GM18519 (cell line): ENCODE measurements around the gene RBMS1.

Experiments
- ATAC-seq: cut with Tn5 transposase; IDR thresholded peaks from one replicate; pipeline ENCODE4 v1.9.1; 2021; ENCODE audit warnings: mild to moderate bottlenecking, moderate library complexity; ENCODE audit not compliant: unreplicated experiment, low FRiP score

The RBMS1 gene

GRCh38 chr2:160389875-160390274, 103.7 kb downstream of the RBMS1 start:
- ATAC-seq = no peak

- ATAC-seq = no peak
Measured at GRCh38 chr2:160388464-160389263, 104.9 kb downstream of the RBMS1 start.

GRCh38 chr2:160387558-160388262, 105.9 kb downstream of the RBMS1 start:
- no peak for ATAC-seq

DNA sequence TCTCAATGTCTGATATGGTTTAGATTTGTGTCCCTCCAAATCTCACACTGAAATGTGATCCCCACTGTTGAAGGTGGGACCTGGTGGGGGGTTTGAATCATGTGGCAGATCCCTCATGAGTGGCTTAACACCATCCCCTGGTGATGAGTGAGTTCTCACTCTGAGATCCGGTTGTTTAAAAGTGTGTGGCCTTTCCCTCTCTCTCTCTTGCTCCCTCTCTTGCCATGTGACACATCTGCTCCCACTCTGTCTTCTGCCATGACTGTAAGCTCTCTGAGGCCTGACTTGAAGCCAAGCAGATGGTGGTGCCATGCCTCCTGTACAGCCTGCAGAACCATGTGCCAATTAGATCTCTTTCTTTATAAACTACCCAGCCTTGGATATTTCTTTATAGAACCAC, 108.8 kb downstream of the RBMS1 start:
- no peak for ATAC-seq

- ATAC-seq = no peak
Measured at GRCh38 chr2:160381425-160381951, 112.1 kb downstream of the RBMS1 start.

DNA sequence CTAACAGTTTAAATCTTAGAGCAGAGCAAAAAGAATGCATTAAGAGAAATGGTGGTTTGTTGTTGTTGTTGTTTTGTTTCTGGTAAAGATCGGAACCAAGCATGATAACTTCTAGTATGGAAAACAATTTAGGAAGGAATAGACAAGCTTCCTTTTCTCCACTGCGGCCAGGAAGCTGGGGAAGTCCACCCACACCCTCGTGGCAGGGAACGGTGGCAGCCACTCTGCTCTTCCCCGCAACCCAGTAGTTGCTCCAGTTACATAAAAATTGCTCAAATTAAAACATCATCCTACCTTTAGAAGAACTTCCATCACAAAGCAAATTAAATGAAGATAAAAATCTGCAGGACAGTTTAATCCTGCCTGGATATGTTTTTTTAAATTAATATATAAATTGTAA, 113.0 kb downstream of the RBMS1 start:
- ATAC-seq = no peak

GRCh38 chr2:160380000-160380570, 113.5 kb downstream of the RBMS1 start:
- ATAC-seq = no peak

DNA sequence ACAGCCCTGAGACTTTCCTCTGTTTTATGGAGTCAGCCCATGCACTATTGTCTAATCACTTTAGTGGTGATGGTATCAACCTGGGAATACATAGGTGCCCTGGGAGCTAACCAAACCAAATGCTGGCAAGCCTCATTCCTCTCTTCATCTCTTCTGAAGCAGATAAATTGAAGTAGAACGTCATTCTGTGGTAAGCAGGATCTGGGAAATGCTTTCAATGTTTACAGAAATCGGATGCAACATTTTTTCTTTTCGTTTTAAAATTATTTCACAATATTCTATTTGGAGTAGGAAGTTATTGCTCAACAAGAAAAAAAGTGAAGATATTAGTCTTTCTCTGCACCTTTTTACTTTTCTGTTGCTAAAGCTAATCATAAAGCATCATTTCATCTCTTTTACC, 114.2 kb downstream of the RBMS1 start:
- no peak for ATAC-seq

- ATAC-seq = no peak
Measured at GRCh38 chr2:160377204-160377995, 116.2 kb downstream of the RBMS1 start.

DNA sequence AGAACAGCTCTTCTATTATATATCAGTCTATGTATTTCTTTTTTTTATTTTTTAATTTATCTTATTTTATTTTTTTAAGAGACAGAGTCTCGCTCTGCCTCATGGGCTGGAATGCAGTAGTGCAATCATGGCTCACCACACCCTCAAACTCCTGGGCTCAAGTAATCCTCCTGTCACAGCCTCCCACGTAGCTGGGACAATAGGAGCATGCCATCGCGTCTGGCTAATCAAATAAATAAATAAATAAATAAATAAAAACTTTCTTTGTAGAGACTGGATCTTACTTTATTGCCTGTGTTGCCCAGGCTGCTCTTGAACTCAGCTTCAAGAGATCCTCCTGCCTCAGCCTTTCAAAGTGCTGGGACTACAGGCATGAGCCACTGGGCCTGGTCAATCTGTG, 117.0 kb downstream of the RBMS1 start:
- no peak for ATAC-seq

DNA sequence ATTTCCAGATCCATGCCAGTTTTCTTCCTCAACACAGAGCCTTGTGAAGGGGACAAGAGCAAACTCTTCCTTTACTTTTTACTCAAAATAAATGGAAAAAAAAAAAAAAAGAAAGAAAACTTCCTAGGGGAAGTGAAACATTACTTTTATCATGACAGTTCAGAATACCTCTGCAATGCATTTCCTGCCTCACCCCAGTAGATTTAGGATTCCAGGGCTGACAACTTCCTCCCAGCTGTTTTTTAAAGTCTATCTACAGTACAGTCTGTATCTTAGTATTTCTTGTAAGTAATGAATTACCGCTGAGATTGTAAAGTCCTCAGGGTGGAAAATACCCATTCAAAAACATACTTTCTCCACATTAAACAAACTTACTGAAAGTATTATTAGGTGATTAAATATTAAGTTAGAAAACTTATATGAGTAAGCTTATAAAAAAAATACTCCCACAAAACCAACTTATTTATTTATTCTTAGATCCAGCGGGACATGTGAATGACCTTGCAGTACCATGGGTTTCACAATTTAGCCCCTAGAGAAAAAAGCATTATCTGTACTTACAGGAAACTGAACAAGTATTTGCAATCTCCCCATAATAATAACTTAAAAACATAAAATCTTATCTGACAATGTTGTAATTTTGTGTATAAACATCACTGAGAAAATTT, 117.7 kb downstream of the RBMS1 start:
- ATAC-seq = no peak

DNA sequence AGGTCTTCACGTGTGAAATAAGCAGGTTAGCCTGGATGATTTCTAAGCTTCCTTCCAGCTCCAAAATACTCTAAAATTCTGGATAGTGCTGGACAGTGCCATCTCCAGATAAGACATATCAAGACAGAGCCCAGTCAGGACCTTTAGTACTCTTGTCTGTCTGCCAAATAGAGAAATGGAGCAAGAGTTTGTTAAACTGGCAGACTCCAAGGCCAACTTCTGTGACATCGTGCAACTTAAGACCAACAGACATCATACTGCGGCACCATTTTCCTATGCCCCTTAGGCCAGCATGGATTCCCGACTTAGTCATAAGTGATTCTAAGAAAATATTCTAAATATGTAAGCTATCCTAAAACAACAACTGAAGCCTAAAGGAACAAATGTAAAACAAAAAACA, 118.6 kb downstream of the RBMS1 start:
- ATAC-seq = no peak

DNA sequence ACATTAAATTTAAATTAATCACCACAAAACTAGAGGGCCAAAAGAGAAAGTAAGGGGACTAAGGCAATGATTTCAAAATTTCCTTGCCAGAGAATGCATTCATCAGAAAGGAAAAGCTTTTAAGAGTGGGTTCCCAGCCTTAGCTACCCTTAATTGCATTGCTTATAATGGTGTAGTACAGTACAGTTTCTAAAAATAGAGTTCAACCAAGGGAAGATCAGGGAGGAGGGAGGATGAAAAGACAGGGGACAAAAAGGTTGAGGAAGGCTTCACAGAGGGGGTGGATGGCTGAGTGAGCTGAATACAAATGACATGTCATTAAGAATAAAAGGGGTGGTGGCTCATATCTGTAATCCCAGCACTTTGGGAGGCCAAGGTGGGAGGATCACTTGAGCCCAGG, 119.9 kb downstream of the RBMS1 start:
- no peak for ATAC-seq

DNA sequence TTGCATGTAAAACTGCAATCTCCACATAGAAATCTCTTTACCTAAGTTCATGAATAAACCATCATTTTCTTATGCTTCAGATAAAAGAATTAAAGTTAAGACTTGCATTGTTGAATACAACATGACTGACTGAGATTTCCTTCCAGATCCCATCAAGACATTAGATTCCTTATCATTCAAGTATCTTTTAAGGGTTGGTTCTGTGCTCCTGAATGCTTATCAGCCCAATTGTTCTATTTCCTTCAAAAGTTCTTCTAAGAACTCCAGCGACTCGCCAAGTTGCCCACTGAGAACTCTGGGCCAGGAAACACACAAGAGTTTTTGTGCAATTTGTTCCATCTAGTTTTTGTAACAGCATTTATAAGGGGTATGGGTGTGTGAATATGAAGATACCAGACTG, 120.3 kb downstream of the RBMS1 start:
- no peak for ATAC-seq

DNA sequence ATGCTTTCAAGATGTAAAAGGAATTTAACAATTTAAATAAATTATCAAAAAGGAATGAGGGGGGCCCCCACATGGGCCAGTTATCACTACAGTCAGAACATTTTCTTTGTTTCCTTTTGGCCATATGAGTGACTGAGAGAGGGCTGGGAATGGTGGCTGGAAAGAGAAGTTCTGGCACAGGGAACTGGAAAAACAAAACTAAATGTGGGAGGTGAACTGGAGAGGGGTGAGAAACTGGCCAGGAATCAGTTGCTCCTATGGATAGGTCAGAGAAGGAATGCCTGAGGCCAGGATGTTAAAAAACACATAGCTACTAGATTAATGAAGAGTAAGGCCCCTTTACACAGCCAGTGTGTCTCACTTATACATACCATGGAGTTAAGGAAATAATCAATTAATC, 121.0 kb downstream of the RBMS1 start:
- ATAC-seq = no peak

DNA sequence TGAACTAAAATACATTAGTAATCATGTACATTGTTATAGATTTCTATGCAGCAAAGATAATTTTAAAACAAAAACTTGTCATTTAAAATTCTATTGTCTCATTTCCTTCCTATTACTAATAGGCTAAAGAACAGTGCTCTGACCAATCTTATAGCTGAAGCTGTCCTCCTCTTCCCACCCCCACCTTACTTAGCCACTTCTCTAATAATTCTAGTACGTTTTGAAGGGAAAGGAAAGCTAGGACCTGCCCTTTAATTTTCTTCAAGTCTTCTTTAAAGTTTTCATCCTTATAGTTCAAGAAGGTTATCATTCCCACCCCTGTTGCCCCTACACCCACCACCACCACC, 121.6 kb downstream of the RBMS1 start:
- no peak for ATAC-seq

- ATAC-seq = no peak
Measured at GRCh38 chr2:160371251-160372009, 122.2 kb downstream of the RBMS1 start.

DNA sequence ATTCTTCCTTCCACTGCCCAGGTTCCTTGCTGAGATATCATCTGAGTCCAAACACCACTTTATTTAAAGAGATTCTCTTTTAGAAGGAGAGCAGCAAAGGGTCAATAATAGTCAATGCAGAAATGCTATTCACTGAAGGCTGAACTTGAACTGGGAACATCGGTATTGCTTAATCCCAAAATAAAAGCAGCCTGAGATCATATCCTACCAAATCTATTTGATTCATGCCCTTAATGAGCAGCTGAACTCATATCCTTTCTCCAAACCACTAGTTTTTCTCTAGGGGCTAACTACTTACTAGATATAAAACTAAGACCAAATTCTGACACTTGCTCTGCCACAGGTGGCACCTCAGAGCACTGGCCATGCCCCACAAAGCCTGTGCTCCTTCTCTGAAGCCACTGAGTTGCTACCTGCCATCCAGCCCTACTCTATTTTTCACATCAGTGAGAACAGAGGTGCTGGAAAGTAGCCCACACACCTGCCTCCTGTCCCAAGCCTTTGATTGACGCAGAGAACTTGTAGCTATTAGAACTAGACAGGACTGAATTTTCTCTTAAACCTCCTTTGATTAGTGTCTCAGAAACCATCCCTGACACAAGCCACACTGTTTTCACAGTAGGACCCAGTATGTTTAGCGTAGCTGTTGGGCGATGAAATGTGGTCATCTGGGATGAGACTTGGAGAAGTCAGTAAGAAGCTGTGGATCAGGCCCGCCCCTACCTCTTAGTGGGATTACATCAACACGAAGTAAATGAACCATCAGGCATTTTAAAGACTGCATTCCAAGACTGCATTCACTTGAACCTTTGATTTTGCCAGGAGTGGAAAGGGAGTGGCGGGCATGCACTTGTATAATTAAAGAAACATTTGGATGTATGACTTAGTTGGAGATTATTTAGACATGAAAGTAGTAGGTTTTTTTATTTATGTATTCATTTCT, 124.3 kb downstream of the RBMS1 start:
- ATAC-seq = no peak
